Stimulated activated CD4-positive, alpha-beta T cell treated with anti-CD3 and anti-CD28 coated beads, Interleukin-4, amount 100 ng/mL, for 24 hours (primary cell): Measurements from ENCODE around the gene CLDN18.
A peak's percentile ranks its signal among the peaks of the same experiment; 100 is the strongest.

Experiments used
- DNase-seq: peaks from one replicate; pipeline ENCODE4 v3.0.0-alpha.2; 2020

CLDN18 gene

GRCh38 chr3:138065949-138066348, 56.0 kb downstream of the CLDN18 start:
- no peak for DNase-seq

GRCh38 chr3:138066383-138066782, 56.4 kb downstream of the CLDN18 start:
- peak; percentile 14 for DNase-seq

- DNase-seq = no peak
Observed at GRCh38 chr3:138066972-138067371, 57.0 kb downstream of the CLDN18 start.

- DNase-seq = no peak
Observed at GRCh38 chr3:138068046-138068445, 58.1 kb downstream of the CLDN18 start.

- peak; percentile 81 for DNase-seq
Observed at GRCh38 chr3:138068579-138069174, 58.7 kb downstream of the CLDN18 start.

- no peak for DNase-seq
Observed at GRCh38 chr3:138070006-138070405, 60.0 kb downstream of the CLDN18 start.

- no peak for DNase-seq
Observed at GRCh38 chr3:138072796-138073195, 62.8 kb downstream of the CLDN18 start.

- no peak for DNase-seq
Observed at GRCh38 chr3:138078096-138078495, 68.1 kb downstream of the CLDN18 start.

- peak; percentile 11 for DNase-seq
Observed at GRCh38 chr3:138078901-138079344, 69.0 kb downstream of the CLDN18 start.

GRCh38 chr3:138079901-138080300, 69.9 kb downstream of the CLDN18 start:
- no peak for DNase-seq

- no peak for DNase-seq
Observed at GRCh38 chr3:138081371-138082084, 71.6 kb downstream of the CLDN18 start.

GRCh38 chr3:138082085-138082991, 72.4 kb downstream of the CLDN18 start:
- DNase-seq = peak; percentile 8

GRCh38 chr3:138082992-138083386, 73.0 kb downstream of the CLDN18 start:
- DNase-seq = no peak
